Measurements from ENCODE around the gene RGS17.

RGS17 gene

GRCh38 chr6:153083869-153084268, 47.2 kb downstream of the RGS17 start:
- DNase-seq (ENCODE audit: low spot score), result no peak

DNA sequence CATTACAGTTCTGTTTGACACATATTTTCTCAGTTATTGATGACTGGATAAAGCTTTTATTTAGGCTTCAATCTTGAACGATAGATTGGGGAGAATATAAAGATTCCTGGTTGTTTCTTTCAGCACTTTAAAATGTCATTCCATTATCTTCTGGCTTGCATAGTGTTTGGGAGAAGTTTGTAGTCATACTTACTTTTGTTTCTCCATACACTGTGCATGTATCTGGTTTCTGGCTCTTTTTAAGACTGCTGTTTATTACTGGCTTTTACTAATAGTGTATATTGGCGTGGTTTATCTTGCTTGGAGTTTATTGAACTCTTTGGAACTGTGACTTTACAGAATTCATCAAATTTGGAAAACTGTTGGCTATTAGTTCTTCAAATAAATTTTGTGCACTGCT, 49.2 kb downstream of the RGS17 start:
- DNase-seq (ENCODE audit: low spot score), result no peak

DNA sequence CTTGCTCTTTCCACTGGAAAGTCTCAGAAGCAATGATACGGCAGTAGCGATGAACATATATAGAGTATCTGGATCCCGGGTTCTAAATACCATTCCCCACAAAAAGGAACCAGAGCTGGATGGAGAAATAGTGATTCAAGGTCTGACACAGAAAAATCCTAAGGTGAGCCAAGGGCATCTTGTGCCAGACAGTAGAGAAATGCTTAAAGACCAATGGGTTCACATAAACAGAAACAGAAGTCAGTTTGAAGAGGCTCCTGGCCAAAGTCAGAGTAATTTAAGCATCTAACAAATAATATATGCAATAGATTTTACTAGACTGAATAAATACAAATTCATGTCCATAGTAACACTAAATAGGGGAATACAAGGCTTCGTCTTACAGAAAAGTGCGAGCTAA, 54.7 kb downstream of the RGS17 start:
- DNase-seq (ENCODE audit: low spot score), result no peak

DNA sequence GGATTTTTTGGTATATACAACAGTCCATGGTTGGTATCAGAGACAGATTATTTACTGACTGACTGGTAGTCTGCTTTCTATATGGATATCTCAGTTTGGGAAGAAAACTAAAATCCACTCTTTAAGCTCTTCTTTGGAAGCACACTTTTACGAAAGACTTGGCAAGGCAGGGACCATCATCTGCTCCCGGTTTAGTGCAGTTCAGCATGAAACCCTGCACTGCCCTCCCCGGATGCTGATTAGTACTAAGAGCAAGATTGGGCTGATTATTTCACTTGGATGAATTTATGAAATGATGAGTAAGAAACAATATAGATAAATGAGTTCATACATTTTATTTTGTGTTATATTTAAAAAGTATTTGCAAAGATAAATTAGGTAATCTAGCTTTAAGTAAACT, 56.3 kb downstream of the RGS17 start:
- no peak for DNase-seq (ENCODE audit: low spot score)

DNA sequence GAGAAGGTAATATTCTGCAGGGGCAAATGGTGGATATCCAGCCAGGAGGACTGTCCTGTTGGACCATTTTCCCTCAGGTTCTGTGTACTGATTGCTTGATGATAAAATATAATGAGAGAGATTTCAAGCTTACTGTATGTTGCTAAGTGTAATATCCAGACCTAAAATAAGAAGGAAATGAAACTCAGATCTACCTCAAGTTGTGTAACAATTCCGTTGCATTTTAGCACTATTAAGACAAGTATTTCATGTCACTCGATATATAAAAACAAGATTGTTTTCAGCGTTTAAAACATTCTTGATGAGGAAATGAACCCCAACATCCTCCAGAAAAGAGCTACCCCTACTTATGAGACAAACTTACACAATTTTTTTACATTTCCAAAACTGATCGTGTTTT, 57.2 kb downstream of the RGS17 start:
- no peak for DNase-seq (ENCODE audit: low spot score)

GRCh38 chr6:153070756-153071155, 60.3 kb downstream of the RGS17 start:
- DNase-seq (ENCODE audit: low spot score), result no peak

- DNase-seq (ENCODE audit: low spot score), result no peak
Observed at GRCh38 chr6:153069897-153070296, 61.2 kb downstream of the RGS17 start.

DNA sequence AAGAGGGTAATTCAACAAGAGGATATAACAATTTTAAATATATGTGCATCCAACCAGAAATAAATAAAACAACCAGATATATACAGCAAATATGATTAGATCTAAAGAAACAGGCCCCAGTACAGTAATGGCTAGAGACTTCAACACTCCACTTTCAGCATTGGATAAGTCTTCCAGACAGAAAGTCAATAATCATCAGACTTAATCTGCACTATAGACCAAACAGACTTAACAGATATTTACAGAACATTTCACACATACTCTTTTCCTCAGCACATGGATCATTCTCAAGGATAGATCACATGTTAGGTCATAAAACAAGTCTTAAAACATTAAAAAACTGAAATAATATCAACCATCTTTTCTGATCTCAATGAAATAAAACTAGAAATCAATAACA, 65.9 kb downstream of the RGS17 start:
- DNase-seq (ENCODE audit: low spot score), result no peak

GRCh38 chr6:153063936-153064335, 67.1 kb downstream of the RGS17 start:
- no peak for DNase-seq (ENCODE audit: low spot score)

DNA sequence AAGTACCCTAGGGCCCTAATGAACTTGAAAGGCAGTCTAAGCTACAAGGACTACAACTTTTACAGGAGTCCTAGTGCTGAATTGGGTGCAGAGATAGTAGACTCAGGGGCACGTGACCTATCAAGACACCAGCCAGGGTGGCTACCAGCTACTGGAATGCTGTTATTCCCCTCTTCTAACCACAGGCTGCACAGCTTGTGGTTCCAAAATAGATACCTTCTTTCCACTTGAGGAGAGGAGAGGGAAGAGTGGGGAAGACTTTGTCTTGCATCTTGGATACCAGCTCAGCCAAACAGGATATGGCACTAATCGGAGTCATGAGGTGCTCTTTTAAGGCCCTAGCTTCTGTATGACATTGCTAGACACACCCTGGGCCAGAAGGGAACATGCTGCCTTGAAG, 68.6 kb downstream of the RGS17 start:
- no peak for DNase-seq (ENCODE audit: low spot score)

DNA sequence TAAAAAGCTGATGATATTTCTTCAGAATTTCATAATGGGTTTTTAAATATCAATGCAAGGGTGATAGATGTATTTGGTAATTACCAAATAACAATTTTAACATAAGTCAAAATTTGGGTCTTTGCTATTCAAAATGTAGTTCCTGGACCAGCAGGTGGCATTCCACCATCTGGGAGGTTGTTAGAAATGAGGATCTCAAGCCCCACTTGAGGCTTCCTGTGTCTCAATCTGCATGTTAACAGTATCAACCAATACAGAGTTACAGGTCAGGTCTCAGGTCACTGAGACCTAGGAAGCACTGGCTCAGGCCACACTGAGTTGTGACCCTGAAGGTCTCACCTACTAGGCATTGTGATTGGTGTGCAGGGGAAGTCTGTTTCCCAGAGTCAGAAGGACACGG, 71.3 kb downstream of the RGS17 start:
- no peak for DNase-seq (ENCODE audit: low spot score)

- DNase-seq (ENCODE audit: low spot score), result no peak
Observed at GRCh38 chr6:153059311-153059710, 71.8 kb downstream of the RGS17 start.

- DNase-seq (ENCODE audit: low spot score), result no peak
Observed at GRCh38 chr6:153058909-153059308, 72.2 kb downstream of the RGS17 start.

- DNase-seq (ENCODE audit: low spot score), result no peak
Observed at GRCh38 chr6:153058291-153058690, 72.8 kb downstream of the RGS17 start.

DNA sequence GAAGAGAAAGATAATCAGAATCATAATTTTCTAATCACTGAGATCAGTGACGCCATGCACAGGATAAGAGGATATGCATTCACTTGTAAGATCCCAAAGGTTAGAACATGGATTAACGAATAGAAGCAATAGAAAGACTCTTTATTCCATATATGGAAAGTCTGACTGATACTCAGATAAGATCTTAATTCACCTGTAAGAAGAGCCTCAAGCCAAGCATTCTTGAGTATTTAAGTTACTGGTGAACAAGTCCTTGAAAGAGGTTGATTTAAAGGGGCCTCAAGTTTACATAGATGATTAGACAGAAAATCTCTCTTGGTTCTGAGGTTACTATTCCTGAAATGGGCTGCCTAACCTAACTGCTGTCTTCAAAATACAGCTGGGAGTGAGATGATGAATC, 74.8 kb downstream of the RGS17 start:
- no peak for DNase-seq (ENCODE audit: low spot score)

GRCh38 chr6:153051801-153052200, 79.3 kb downstream of the RGS17 start:
- DNase-seq (ENCODE audit: low spot score), result no peak

DNA sequence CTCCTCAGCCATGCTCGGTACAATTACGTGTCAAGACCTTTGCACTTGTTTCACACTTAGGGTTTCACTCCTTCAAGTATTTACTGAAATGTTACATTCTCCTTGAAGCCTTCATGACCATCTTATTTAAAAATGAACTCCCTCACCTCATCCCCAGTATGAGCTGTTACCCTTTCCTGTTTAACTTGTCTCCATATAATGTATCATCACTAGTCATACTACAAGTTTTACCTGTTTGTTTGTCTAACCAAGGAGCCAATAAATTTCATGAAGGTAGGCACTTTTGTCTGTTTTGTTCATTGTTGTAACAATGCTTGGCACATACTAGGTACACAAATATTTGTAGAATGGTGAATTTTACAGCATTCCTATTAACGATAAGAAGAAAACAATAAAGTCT, 82.5 kb downstream of the RGS17 start:
- no peak for DNase-seq (ENCODE audit: low spot score)

- no peak for DNase-seq (ENCODE audit: low spot score)
Observed at GRCh38 chr6:153047386-153047785, 83.7 kb downstream of the RGS17 start.

DNA sequence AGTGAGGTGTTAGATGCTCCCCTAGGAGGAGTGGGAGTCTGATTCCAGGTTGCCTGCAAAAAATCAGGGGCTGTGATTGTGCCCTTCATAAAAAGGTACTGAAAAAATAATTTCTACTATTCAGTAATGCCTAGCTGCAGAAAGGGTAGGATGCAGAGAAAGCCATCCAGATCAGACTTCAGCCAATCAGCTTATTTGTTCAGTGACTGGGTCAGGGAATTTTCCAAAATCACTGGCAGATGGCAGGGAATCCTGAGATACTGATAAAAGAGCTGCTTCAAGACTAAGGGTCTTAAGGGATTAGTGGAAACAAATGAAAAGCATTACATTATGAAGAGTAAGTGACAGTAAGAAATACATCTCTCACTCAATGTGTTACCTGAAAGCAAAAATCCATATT, 85.8 kb downstream of the RGS17 start:
- DNase-seq (ENCODE audit: low spot score), result no peak

GRCh38 chr6:153044295-153044694, 86.8 kb downstream of the RGS17 start:
- DNase-seq (ENCODE audit: low spot score), result no peak

DNA sequence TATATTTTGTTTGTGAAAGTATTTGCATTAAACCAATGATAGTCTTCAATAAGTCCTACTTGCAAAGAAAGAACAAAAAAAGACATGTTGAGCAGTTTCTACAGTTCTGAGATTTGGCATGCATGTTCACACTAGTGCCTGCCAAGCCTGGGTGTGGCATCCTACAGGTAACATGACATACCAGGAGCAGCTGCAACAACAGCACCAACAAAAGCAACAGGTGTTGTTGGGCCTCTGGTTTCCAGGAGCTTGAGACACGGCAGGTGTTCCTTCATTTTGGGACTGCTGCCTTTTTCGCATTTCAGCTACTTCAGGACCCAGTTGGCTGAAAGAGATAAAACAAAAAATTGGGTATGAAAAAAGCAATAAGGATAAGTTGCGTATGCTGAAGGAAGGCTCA, 87.4 kb downstream of the RGS17 start:
- no peak for DNase-seq (ENCODE audit: low spot score)

DNA sequence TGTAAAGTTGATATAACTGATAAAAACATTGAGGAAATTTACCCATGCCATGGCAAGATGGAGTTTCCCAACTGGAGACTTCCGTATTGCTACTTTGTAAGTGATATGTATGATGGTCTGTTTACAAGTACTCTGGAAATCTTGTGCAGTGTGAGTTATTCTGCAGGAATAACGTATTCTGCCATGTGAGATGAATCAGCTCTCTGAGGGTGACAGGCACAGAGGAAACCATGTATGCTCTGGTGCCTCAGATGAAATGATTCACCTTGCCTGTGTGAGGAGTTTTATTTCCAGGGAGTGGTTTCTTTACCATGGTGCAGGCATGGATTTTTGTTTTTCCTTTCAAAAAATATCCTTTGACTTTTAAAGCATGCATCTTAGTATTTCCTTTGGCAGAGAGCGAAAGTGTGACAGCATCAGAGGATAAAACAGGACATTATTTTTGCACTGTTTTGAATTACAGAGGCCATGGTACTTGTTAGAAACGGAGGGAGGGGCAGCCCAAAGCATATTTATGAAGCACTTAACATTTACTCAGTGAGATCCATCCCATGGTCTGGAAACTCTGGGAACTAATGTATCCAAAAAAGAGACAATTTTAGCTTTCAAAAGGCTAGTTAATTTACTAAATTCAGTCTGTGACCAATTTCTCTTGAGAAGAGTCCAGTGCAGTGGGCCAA, 92.6 kb downstream of the RGS17 start:
- DNase-seq (ENCODE audit: low spot score), result no peak

DNA sequence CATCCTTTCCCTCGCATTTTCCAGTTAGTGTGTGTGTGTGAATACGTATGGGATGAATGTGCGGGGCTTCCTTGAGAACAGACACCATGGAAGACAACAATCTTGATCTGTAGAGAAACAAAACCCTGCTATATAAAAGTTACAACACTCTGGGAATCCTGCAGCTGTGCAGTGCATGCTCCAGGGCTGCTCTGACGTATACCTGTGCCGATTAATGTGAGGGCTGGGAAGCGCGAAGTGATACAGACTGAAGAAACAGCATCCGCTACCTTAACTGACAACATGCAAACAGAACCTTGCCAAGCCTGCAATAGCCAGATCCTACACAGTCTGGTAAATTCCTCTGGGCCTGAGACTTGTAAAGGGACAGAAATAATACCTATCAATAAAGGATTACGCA, 96.9 kb downstream of the RGS17 start:
- no peak for DNase-seq (ENCODE audit: low spot score)

- DNase-seq (ENCODE audit: low spot score), result peak; percentile 11
Observed at GRCh38 chr6:153032255-153032882, 98.7 kb downstream of the RGS17 start.

All from Ammon's horn (tissue), 1 donor.